Trophoblast cell (in vitro differentiated cells and primary cell): ENCODE data around the gene SIK1.
"Not testable (repeated sequence)": the region's sequence is repeated elsewhere in the genome, so short reads cannot be mapped to it uniquely, and the experiment has no call there.

Experiments
- DNase-seq, 2 donors: peaks; one replicate each; pipeline ENCODE4 v3.0.0-alpha.2; 2016
- H2AFZ ChIP-seq: 2 replicates; pipeline ENCODE4 v1.6.1; 2013; ENCODE audit warnings: low read length, moderate library complexity, mild to moderate bottlenecking; ENCODE audit not compliant: insufficient read depth, poor library complexity
- H2AK5ac ChIP-seq: 2 replicates; pipeline ENCODE4 v1.6.1; 2013; ENCODE audit warnings: mild to moderate bottlenecking, low read length
- H2BK120ac ChIP-seq: 2 replicates; pipeline ENCODE4 v1.6.1; 2013; ENCODE audit warnings: low read length, mild to moderate bottlenecking, moderate library complexity; ENCODE audit not compliant: insufficient read depth, poor library complexity
- H2BK12ac ChIP-seq: 2 replicates; pipeline ENCODE4 v1.6.1; 2013; ENCODE audit warnings: mild to moderate bottlenecking, low read length, moderate library complexity
- H2BK5ac ChIP-seq: 2 replicates; pipeline ENCODE4 v1.6.1; 2013; ENCODE audit warnings: low read length, low read depth, moderate library complexity, mild to moderate bottlenecking; ENCODE audit not compliant: poor library complexity
- H3K14ac ChIP-seq: 2 replicates; pipeline ENCODE4 v1.6.1; 2013; ENCODE audit warnings: mild to moderate bottlenecking, low read length
- H3K18ac ChIP-seq: 2 replicates; pipeline ENCODE4 v1.6.1; 2013; ENCODE audit warnings: mild to moderate bottlenecking, low read length
- H3K23ac ChIP-seq: 2 replicates; pipeline ENCODE4 v1.6.1; 2013; ENCODE audit warnings: low read length
- H3K27ac ChIP-seq: 2 replicates; pipeline ENCODE4 v1.5.1; 2013; ENCODE audit warnings: low read depth, mild to moderate bottlenecking, inconsistent platforms, low read length, moderate library complexity
- H3K27me3 ChIP-seq: 2 replicates; pipeline ENCODE4 v1.6.1; 2013; ENCODE audit warnings: inconsistent platforms, mild to moderate bottlenecking, low read length, moderate library complexity; ENCODE audit not compliant: insufficient read depth
- H3K36me3 ChIP-seq, 2 experiments: 1 replicate in 1 of 2; 2 replicates in 1 of 2; pipeline ENCODE4 v1.6.1; 2013; ENCODE audit warnings: low read length in 2 of 2, mild to moderate bottlenecking in 2 of 2, moderate library complexity in 1 of 2; ENCODE audit not compliant: insufficient read depth in 2 of 2, control insufficient read depth in 1 of 2
- H3K4ac ChIP-seq: 2 replicates; pipeline ENCODE4 v1.6.1; 2013; ENCODE audit warnings: low read depth, mild to moderate bottlenecking, low read length, moderate library complexity
- H3K4me1 ChIP-seq, 2 experiments: 1 replicate in 1 of 2; 2 replicates in 1 of 2; pipeline ENCODE4 v1.6.1; 2013; ENCODE audit warnings: low read length in 2 of 2, mild to moderate bottlenecking in 2 of 2, moderate library complexity in 1 of 2; ENCODE audit not compliant: insufficient read depth in 2 of 2, control insufficient read depth in 1 of 2
- H3K4me2 ChIP-seq: 2 replicates; pipeline ENCODE4 v1.6.1; 2013; ENCODE audit warnings: inconsistent platforms, mild to moderate bottlenecking, low read length, moderate library complexity
- H3K4me3 ChIP-seq: 2 replicates; pipeline ENCODE4 v1.5.1; 2013; ENCODE audit warnings: mild to moderate bottlenecking, low read depth, low read length, inconsistent platforms
- H3K79me1 ChIP-seq: one replicate; pipeline ENCODE4 v1.6.1; 2013; ENCODE audit warnings: low read length
- H3K79me2 ChIP-seq: 2 replicates; pipeline ENCODE4 v1.6.1; 2013; ENCODE audit warnings: low read length, mild to moderate bottlenecking; ENCODE audit not compliant: control insufficient read depth, insufficient read depth, poor library complexity
- H3K9ac ChIP-seq: 2 replicates; pipeline ENCODE4 v1.6.1; 2013; ENCODE audit warnings: mild to moderate bottlenecking, low read length
- H3K9me3 ChIP-seq: 2 replicates; pipeline ENCODE4 v1.6.1; 2013; ENCODE audit warnings: low read depth, mild to moderate bottlenecking, control low read depth, inconsistent platforms, low read length; ENCODE audit not compliant: insufficient read depth
- H4K12ac ChIP-seq: 2 replicates; pipeline ENCODE4 v1.6.1; 2013; ENCODE audit warnings: low read depth, mild to moderate bottlenecking, low read length, moderate library complexity
- H4K8ac ChIP-seq: 2 replicates; pipeline ENCODE4 v1.6.1; 2013; ENCODE audit warnings: low read depth, mild to moderate bottlenecking, low read length, moderate library complexity
- H4K91ac ChIP-seq: one replicate; pipeline ENCODE4 v1.6.1; 2013; ENCODE audit warnings: low read depth, mild to moderate bottlenecking, low read length, moderate library complexity
- WGBS: extraction: QIAGEN DNeasy Blood & Tissue Kit; methylation state at CpG from one replicate; pipeline ENCODE4 v1.1.7; 2013; ENCODE audit warnings: missing lambda C conversion rate; ENCODE audit not compliant: insufficient read length, insufficient coverage; ENCODE audit errors: extremely low coverage; 5-methylcytosine and 5-hydroxymethylcytosine counted together

SIK1 gene

GRCh38 chr21:43398533-43398932, 28.4 kb downstream of the SIK1 start:
- not testable (repeated sequence) for H3K4me2 ChIP-seq, H2BK120ac ChIP-seq, H3K4me1 ChIP-seq, H4K91ac ChIP-seq, H3K27ac ChIP-seq, H4K8ac ChIP-seq, H3K9me3 ChIP-seq, H2AK5ac ChIP-seq, DNase-seq, H2BK5ac ChIP-seq, H3K27me3 ChIP-seq, H3K9ac ChIP-seq, H2AFZ ChIP-seq, H3K4me3 ChIP-seq, H4K12ac ChIP-seq, H3K79me2 ChIP-seq, H3K14ac ChIP-seq, H3K23ac ChIP-seq, H3K18ac ChIP-seq, H3K79me1 ChIP-seq, H3K4ac ChIP-seq, H2BK12ac ChIP-seq, H3K36me3 ChIP-seq
- no CpG with 5 or more reads among the region's 12 CpGs for WGBS

- not testable (repeated sequence) for H3K9ac ChIP-seq, H2BK120ac ChIP-seq, H2BK12ac ChIP-seq, H2AK5ac ChIP-seq, H2AFZ ChIP-seq, H4K8ac ChIP-seq, H3K23ac ChIP-seq, H4K91ac ChIP-seq, H3K79me1 ChIP-seq, H3K14ac ChIP-seq, H3K27me3 ChIP-seq, H3K4me3 ChIP-seq, H4K12ac ChIP-seq, H2BK5ac ChIP-seq, H3K18ac ChIP-seq, DNase-seq, H3K4me2 ChIP-seq, H3K27ac ChIP-seq, H3K4ac ChIP-seq, H3K9me3 ChIP-seq, H3K4me1 ChIP-seq, H3K36me3 ChIP-seq, H3K79me2 ChIP-seq
- no CpG with 5 or more reads among the region's 3 CpGs for WGBS
Measured at GRCh38 chr21:43398000-43398399, 28.9 kb downstream of the SIK1 start.

DNA sequence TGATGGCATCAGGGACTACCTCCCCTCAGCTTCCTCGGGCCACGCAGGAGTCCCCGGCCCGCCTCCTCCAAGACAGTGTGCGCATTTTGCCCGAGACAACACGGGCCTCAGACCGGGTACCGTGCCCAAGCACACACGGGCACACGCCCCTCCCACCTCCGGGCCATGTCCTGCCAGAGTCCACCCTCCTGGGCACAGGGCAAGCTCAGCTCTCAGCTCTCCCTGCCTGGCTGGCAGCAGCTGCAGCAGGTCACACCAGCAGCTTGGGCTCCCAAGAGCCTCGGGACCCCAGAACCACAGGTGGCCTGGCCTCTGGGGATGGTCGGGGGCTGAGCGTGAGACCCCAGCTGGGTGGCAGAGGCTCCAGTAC, 29.5 kb downstream of the SIK1 start:
- H3K4me3 ChIP-seq, H2BK12ac ChIP-seq, H4K12ac ChIP-seq, H3K14ac ChIP-seq, H3K23ac ChIP-seq, H2AFZ ChIP-seq, H3K36me3 ChIP-seq, H3K27ac ChIP-seq, H3K9me3 ChIP-seq, H3K79me2 ChIP-seq, H2BK5ac ChIP-seq, H3K4ac ChIP-seq, H3K27me3 ChIP-seq, H3K9ac ChIP-seq, H4K8ac ChIP-seq, H4K91ac ChIP-seq, H2BK120ac ChIP-seq, H3K4me2 ChIP-seq, DNase-seq, H3K4me1 ChIP-seq, H3K18ac ChIP-seq, H3K79me1 ChIP-seq, H2AK5ac ChIP-seq: not testable (repeated sequence)
- no CpG with 5 or more reads among the region's 15 CpGs for WGBS

GRCh38 chr21:43396788-43397438, 30.0 kb downstream of the SIK1 start:
- H4K91ac ChIP-seq, H2BK12ac ChIP-seq, H3K14ac ChIP-seq, H3K18ac ChIP-seq, H3K79me1 ChIP-seq, H2BK5ac ChIP-seq, H3K27me3 ChIP-seq, H3K4ac ChIP-seq, H3K9me3 ChIP-seq, H2AK5ac ChIP-seq, H3K9ac ChIP-seq, H4K8ac ChIP-seq, H2AFZ ChIP-seq, H3K36me3 ChIP-seq, H3K4me1 ChIP-seq, H3K27ac ChIP-seq, H2BK120ac ChIP-seq, H3K23ac ChIP-seq, DNase-seq, H3K4me2 ChIP-seq, H3K4me3 ChIP-seq, H4K12ac ChIP-seq, H3K79me2 ChIP-seq: not testable (repeated sequence)
- no CpG with 5 or more reads among the region's 27 CpGs for WGBS
